Renal pelvis (tissue), 12 donors: ENCODE data around the gene ARMH1. TPM values are rescaled to one million over a fixed set of nuclear protein-coding genes. Genes with fewer than 3 reads are reported as not detected.

Experiments used
- DNase-seq: peaks from one replicate; pipeline ENCODE4 v3.0.0-alpha.2; 2013
- long read RNA-seq, 16 experiments: transcript quantifications; one replicate each; lab custom pipeline, GENCODE V29; 2026
- polyA plus RNA-seq, 3 donors: library from polyadenylated mRNA; unstranded; fragments of 120-200 nt; gene quantifications; one replicate each; pipeline ENCODE4 v1.2.1, GENCODE V29; 2013; ENCODE audit not compliant: insufficient read length in 3 of 3

Gene ARMH1
- polyA plus RNA-seq = 1 to 10 TPM; 5.0 to 9.0 (median 8.1) TPM
- long read RNA-seq, donor 1 = 0 reads
- long read RNA-seq, donor 2 = 0 reads
- long read RNA-seq, donor 3 = 0 reads
- long read RNA-seq, donor 4 = 0 reads
- long read RNA-seq, donor 5 = 0 reads
- long read RNA-seq, donor 6 = 0 reads
- long read RNA-seq, donor 7 = 0 reads
- long read RNA-seq, donor 8 = 0 reads
- long read RNA-seq, donor 9 = 0 reads
- long read RNA-seq, donor 10 = 0 reads
- long read RNA-seq, donor 11 = 0 reads
- long read RNA-seq, donor 12 = 0 reads
- long read RNA-seq, donor 13 = 0 reads
- long read RNA-seq, donor 14 = 0 reads
- long read RNA-seq, donor 15, partial matches to known transcripts = 0 of 1 reads
- long read RNA-seq, donor 15, other reads (novel, unspliced or antisense) = 0 of 1 reads
- long read RNA-seq, donor 16 = 0 reads

GRCh38 chr1:44674113-44675000, at the start of gene ARMH1, which contains the start of gene TMEM53:
ARMH1 (plus strand) TSS chr1:44674714; CDS start chr1:44689698, 14,984 bp downstream.
TMEM53 (minus strand) TSS chr1:44674481; CDS start chr1:44674391, 90 bp downstream.
- peak; percentile 99 for DNase-seq

DNA sequence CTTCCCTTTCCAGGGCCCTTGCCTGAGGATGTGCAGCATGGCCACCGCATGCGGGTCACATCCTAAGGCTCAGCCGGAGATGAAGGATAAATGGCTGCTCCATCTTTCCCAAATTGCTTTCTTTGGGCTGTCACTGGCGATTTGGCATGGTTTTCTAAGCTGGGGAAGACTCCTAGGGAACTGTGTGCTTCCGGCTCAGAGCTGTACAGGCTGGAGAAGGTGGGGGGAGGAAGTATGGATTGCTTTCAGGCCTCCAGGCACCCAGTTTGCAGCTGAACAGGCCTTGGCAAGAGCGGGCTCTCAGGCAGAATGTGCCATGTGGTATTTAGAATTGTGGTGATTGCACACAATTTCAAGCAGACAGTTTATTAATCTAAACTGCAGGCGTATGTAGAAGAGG, 49.2 kb upstream of the ARMH1 start:
- DNase-seq = no peak

DNA sequence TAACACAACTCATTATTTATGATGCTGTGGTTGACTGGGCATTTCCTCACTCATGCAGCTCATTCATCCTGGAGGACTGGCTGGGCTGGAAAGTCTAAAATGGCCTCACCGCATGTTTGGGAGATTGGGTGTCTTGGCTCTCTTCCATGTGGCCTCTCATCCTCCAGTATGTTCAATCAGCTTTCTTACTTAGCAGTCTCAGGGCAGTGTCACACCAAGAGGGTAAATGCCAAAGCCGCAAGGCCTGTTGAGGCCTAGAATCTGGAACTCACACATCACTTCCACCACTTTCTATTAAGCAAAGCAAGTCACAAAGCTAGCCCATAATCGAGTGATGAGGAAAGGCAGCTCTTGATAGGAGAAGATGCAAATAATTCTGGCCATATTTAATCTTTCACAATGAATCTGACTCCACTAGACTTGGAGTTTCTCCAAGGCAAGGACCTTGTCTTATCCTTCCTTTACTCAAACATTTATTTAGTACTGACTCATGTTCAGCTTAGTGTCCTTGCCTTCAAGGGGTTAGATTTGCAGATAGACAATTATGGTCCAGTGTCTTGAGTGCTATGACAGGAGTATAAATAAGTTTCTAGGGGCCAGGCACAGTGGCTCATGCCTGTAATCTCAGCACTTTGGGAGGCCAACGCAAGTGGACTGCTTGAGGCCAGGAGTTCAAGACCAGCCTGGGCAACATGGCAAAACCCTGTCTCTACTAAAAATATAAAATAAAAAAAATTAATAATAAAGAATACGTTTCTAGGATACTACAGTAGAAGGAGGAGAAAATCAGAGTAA, 45.4 kb upstream of the ARMH1 start:
- DNase-seq = no peak

GRCh38 chr1:44630116-44630515, 44.4 kb upstream of the ARMH1 start:
- no peak for DNase-seq

DNA sequence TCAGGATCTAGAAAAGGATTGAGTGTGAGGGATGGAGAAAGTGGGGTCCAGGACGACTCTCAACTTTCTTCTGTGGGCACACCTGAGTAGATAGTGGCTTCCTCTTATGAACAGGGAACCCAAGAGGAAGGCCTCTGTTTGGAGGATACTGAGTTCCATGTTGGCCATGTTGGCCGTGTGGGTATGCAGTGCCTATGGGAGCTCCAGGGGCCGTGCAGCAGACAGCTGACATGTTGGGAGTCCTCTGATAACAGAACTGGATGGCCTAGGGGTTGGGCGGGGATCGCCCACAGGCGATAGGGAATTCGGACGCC, 43.2 kb upstream of the ARMH1 start:
- DNase-seq = no peak

GRCh38 chr1:44631647-44632539, 42.6 kb upstream of the ARMH1 start:
- peak; percentile 89 for DNase-seq

DNA sequence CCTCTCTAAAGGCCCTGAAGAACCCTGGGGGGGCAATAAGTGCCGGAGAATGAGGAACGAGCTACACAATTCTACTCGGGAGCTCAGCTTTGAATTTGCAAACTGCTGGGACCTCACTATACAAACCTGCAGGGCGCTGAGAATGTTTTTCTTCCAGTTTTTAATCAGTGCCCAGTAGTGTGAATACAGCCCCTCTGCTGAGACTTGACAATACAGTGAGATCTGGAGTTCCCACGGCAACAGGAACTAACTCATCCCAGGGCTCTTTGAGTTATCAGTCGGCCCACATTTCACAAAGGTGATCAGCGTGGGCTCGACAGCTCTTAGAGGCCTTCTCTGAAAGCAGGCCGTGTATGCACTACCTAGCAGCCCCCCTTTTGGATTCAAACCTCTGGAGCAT, 41.9 kb upstream of the ARMH1 start:
- no peak for DNase-seq

DNA sequence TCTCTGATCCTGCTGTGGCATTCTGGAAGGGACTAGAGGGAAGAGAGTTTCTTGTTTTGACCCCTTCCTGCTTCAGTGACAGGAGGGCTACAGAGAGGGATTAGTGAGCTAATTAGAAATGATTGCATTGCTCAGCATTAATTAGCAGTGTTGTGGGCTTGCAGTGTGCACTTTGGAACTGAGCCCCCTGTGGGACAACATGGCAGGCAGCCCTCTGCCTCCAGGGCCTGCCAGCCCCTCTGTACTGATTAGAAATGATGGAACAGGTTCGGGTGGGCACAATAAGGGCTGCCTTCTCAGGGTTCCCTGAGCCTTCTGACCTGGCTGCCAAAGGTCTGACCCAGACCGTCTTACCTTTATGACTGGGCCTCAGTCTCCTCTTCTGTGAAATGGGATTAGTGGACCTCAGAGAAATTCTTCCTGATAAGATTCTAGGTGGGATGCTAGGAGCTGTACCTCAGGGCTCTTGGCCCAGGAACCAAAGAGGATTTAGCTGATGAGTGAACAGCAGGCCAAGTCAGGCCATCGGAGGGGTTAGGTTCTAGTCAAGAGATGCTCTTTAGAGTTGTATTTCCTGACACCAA, 39.8 kb upstream of the ARMH1 start:
- DNase-seq = no peak

GRCh38 chr1:44635439-44635838, 39.1 kb upstream of the ARMH1 start:
- DNase-seq = no peak

- no peak for DNase-seq
Observed at GRCh38 chr1:44636083-44636687, 38.3 kb upstream of the ARMH1 start.

DNA sequence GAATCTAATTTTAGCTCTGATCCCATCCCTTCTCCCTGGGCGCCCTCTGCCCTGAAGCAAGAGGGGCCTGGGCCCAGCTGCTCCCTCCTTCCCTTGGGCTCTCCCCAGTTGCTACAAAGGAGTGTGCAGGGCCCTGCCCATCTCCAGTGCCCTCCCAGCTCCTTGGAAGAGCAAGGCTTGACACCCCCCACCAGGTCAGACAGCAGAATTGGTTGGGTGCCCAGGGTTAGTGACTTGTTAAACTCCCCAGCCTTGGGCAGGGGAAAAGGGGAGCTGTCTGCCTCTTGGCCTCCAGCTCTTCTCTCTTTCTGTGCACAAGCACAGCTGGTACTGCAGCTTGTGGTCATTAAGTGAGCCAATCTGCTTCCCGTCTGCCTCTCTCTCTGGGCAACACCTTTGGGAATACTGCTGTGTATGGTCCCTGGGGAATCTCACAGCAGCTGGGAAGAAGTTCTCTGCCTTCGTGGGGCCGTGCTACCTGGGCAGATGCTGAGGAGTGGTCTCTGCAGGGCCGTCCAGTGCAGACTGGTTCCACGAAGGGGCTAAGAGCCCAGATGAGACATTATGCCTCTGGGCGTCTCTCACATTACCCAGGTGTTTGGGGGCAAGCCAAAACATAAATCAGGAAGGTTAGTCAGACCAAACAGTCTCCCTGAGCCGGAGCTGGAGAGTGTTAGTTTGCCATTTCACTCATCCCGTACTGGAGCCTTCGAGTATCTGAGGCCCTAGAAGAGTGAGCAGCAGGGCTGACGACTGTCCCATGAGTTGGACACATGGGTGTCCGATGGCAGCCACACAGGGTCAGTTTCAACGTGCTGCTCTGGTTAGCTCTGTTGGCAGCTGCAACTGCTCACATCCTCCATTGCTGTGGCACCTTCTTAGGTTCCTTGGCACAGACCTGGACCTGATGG, 37.6 kb upstream of the ARMH1 start:
- no peak for DNase-seq

DNA sequence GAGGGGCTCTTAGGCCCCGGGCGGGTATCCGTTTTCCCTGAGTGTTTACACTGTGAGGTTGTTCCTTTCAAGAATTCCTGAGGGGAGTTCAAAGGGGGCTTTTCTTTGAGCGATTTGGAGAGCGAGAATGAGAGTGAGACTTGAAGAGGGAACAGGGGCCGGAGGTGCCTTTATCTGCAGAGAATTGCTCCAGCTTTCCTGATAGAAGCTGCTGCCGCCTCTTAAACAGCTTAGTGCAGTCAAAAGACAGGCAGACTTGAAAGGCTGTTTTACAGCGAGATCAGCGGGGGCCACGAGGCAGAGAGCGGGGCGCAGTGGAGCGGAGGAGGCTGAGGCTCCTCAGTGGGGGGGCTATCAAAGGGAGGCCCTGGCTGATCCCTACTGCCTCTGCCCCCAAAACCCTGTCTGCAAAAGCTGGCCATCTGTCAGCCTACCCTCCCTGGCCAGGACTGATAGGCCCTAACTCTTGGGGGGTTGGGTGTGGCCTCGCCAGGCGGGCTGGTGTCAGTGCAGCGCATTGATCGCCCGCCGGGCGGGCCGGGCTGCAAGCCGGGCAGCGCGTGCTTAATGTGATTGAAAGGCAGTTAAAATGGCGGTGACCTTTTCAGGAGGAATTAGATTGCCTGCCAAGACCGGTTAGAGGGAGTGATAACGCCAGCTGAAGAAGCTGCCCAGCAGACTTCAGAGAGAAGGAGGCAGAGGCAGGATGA, 36.7 kb upstream of the ARMH1 start:
- DNase-seq = no peak

DNA sequence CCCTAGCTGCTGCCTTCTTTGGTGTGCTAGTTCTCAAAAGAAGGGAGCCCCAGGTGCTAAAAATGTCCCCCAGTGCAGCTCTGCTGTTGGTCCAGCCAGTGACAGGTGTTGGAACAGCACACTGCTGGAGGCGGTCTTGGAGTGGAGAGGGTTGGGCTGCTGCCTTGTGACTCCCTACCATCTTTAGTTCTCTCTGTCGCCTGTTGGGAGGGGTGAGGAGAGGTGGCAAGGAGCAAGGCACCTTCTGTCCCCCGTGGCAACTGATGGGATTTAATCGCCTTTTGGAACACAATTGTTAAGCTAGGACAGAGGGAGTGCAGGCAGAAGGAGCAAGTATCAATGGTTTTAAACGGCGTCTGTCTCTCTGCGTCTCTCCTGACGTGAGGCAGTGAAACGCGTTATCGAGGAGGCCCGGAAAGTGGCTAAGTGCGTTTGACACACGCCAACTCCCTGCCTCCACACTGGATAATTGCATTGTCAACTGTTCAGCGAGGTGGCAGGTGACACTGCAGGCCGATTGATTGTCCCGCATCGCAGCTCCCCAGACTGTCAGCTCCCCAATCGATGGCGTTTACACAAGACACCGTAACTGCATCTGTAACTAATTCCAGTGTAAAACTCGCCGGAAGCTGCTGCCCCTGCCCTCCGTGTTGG, 34.2 kb upstream of the ARMH1 start:
- DNase-seq = no peak

DNA sequence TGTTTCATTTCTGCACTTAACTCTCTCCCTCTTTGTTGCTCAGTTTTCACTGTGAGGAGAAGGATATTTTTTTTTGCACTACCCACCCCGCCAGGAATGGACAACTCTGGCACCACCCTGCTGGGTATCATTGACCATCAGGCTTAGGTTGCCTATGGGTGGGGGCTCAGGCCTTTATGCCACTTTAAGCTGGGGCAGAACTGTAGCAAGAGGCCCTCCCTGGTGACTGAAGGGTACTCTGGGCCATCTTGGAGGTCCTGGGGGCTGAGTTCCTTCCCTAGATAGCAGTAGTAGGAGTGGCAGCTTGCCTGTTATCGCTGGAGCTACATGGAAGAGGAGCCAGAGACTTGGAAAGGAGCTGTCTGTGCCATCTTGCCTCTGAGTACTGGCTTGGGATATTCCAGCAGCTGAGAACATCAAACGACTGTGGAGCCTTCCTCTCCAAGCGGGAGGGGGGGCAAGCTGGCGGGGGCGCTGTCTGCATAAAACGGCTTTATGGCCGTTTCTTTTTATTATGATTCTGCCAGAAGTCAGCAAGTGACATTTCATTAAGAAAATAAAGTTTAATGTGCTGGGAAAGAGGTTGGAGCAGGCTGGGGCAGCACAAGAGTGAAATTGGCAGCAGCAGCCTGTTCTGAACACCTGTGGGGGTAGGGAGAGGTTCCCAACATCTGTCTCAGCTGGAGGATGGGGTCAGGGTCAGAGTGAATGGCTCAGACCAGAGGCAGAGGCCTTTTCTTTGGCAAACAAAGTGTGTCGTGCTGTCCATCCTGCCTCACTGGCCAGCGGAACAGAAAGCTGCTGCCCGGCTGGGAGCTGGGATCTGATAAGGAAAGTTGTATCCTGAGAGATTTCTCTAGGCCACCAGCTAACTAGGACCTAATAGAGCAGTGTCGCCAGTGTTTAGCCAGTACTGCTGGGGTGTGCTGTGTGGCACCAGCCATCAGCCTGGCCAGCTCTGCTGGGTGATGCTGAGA, 33.1 kb upstream of the ARMH1 start:
- DNase-seq = no peak

DNA sequence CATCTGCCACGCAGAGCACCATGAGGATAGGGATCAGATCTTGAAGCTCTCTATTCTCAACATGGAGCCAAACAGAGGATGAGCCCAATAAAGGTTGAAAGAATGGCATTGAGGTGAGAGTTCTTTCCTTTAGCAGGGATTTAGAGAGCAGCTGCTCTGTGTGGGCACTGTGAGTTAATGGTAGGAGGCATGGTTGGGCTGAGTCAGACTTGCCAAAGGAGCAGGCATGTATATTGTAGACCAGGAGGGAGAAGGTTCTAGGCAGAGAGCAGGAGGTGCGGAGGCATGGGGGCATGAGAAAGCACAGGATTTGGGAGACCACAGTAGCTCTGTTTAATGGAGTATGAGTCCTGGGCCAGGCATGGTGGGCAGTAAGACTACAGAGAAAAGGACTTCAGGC, 32.3 kb upstream of the ARMH1 start:
- no peak for DNase-seq

GRCh38 chr1:44642925-44643324, 31.6 kb upstream of the ARMH1 start:
- DNase-seq = no peak
